ENCODE data around the gene NXPE3.

Gene NXPE3

GRCh38 chr3:101803939-101804338 lies 24.9 kb downstream of the NXPE3 start:
- no peak for DNase-seq (ENCODE audit: low read depth)
- no peak for TF ChIP-seq CTCF (IDR thresholded peaks at IDR 0.05; ENCODE audit: insufficient read depth, low read depth, low read length, missing control alignments)
- H3K4me3 ChIP-seq (ENCODE audit: low read length): no peak overlapping the region

- TF ChIP-seq CTCF (IDR thresholded peaks at IDR 0.05; ENCODE audit: insufficient read depth, low read depth, low read length, missing control alignments): no peak
- H3K4me3 ChIP-seq (ENCODE audit: low read length): no peak overlapping the region
- no peak for DNase-seq (ENCODE audit: low read depth)
Observed at GRCh38 chr3:101806491-101806890, 27.5 kb downstream of the NXPE3 start.

- DNase-seq (ENCODE audit: low read depth): no peak
- TF ChIP-seq CTCF (IDR thresholded peaks at IDR 0.05; ENCODE audit: insufficient read depth, low read depth, low read length, missing control alignments): no peak
- H3K4me3 ChIP-seq (ENCODE audit: low read length): no peak overlapping the region
Observed at GRCh38 chr3:101807888-101808287, 28.9 kb downstream of the NXPE3 start.

- peak; percentile 49 for DNase-seq (ENCODE audit: low read depth)
Observed at GRCh38 chr3:101809178-101810021, 30.4 kb downstream of the NXPE3 start.

DNA sequence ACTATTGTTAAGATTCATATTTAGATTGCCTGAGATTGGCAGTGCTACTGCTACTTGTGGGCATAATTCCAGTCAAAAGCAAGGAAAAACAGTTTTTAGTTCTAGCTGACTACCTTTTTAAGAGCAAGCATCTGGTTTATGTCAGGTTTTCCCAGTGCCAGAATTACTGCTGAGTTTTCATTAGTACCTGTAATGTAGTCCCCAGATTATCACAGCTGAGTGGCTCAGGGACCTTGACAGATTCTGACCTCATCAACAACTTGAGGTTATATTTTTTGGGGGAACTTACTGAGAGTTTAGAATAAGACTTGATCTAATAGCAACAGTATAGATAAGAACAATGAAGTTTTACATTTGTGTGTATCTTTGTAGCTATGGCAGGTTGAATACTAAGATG lies 31.0 kb downstream of the NXPE3 start:
- H3K4me3 ChIP-seq (ENCODE audit: low read length): no peak overlapping the region
- no peak for TF ChIP-seq CTCF (IDR thresholded peaks at IDR 0.05; ENCODE audit: insufficient read depth, low read depth, low read length, missing control alignments)
- DNase-seq (ENCODE audit: low read depth): no peak

More at GRCh38 chr3:101809178-101810021, 30.4 kb downstream of the NXPE3 start:
- no peak overlapping the region for H3K4me3 ChIP-seq (ENCODE audit: low read length)
- TF ChIP-seq CTCF (IDR thresholded peaks at IDR 0.05; ENCODE audit: insufficient read depth, low read depth, low read length, missing control alignments): peak; percentile 57

GRCh38 chr3:101811875-101812274 lies 32.9 kb downstream of the NXPE3 start:
- H3K4me3 ChIP-seq (ENCODE audit: low read length): no peak overlapping the region
- no peak for DNase-seq (ENCODE audit: low read depth)
- TF ChIP-seq CTCF (IDR thresholded peaks at IDR 0.05; ENCODE audit: insufficient read depth, low read depth, low read length, missing control alignments): no peak

DNA sequence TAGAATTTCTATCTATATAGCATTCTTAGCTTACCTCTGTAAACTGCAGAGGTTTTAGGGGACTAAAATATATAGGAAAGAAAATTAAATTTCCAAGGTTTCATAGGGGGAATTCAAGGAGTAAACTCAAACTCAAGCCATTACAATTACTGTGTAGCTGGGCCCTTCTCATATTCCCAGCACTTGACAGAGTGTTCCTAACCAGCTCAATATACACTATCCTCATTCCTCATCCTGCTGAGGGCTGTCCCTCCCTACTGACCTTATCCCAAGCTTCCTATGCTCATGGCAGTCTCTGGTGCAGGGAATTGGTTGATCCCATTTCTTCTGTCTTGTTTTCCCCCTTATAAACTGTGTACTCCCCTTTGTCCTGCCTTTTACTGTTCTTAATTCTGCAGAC lies 33.9 kb downstream of the NXPE3 start:
- DNase-seq (ENCODE audit: low read depth): no peak
- no peak for TF ChIP-seq CTCF (IDR thresholded peaks at IDR 0.05; ENCODE audit: insufficient read depth, low read depth, low read length, missing control alignments)
- no peak overlapping the region for H3K4me3 ChIP-seq (ENCODE audit: low read length)

Measured in epithelial cell of esophagus (primary cell).